Activated naive CD4-positive, alpha-beta T cell treated with anti-CD3 and anti-CD28 coated beads for 36 hours (primary cell): ENCODE results near the gene COA7. TPM values are rescaled to one million over a fixed set of nuclear protein-coding genes. Genes with fewer than 3 reads are reported as not detected.

Source experiments
- CTCF ChIA-PET: fragments of 350-600 bp; sonication (Branson Sonifier 250); formaldehyde crosslinking; loops from one replicate; lab custom pipeline; 2021; ENCODE audit warnings: antibody characterized with exemption; lab: Charles Lee
- DNase-seq: peaks from one replicate; pipeline ENCODE4 v3.0.0-alpha.2; 2020
- H3K27ac Mint-ChIP-seq: one replicate; pipeline ENCODE4 v1.8.0; 2021; ENCODE audit warnings: mild to moderate bottlenecking, mixed read lengths
- H3K27me3 Mint-ChIP-seq: one replicate; pipeline ENCODE4 v1.8.0; 2021; ENCODE audit warnings: low read depth, mixed read lengths
- H3K36me3 Mint-ChIP-seq: one replicate; pipeline ENCODE4 v1.8.0; 2021; ENCODE audit warnings: low read depth, mixed read lengths
- H3K4me1 Mint-ChIP-seq: one replicate; pipeline ENCODE4 v1.8.0; 2021; ENCODE audit warnings: low read depth, mixed read lengths
- H3K4me3 Mint-ChIP-seq: one replicate; pipeline ENCODE4 v1.8.0; 2021; ENCODE audit warnings: mild to moderate bottlenecking, moderate library complexity, mixed read lengths
- H3K9me3 Mint-ChIP-seq: one replicate; pipeline ENCODE4 v1.8.0; 2021; ENCODE audit warnings: mixed read lengths
- intact Hi-C: fragments of 100-400 bp; cut with micrococcal nuclease; formaldehyde crosslinking; loops from one replicate; pipeline ENCODE4 v1.15.1; 2023
- total RNA-seq, 2 experiments: library from RNA; stranded (reverse); gene quantifications; one replicate each; pipeline ENCODE4 v1.2.3, GENCODE V29; 2021

Gene COA7
- total RNA-seq, 2 experiments from 2014 or later: 11.4 to 11.7 TPM

- H3K4me3 Mint-ChIP-seq: no peak overlapping the region
- H3K27ac Mint-ChIP-seq: no peak overlapping the region
- intact Hi-C loops: no loop called here
- no peaks in the 10 kb centered on the region for H3K27me3 Mint-ChIP-seq
- no peak for DNase-seq
- no peaks in the 10 kb centered on the region for H3K9me3 Mint-ChIP-seq
- H3K4me1 Mint-ChIP-seq: peaks cover 12% of the 10 kb centered on the region
- peaks cover 6% of the 10 kb centered on the region for H3K36me3 Mint-ChIP-seq
- CTCF ChIA-PET: no interaction called here
Measured at GRCh38 chr1:52679048-52679447, 19.1 kb downstream of the COA7 start.

- Mint-ChIP-seq H3K4me3 (no peak overlapping the region), H3K9me3 (no peaks in the 10 kb centered on the region), H3K27ac (no peak overlapping the region), H3K4me1 (peaks cover 15% of the 10 kb centered on the region), H3K27me3 (no peaks in the 10 kb centered on the region), H3K36me3 (no peaks in the 10 kb centered on the region)
- no peak for DNase-seq
- intact Hi-C loops: no loop called here
- CTCF ChIA-PET: interaction anchor here (1.3 kb wide), 1 partner anchor 9 kb away, joined by 4 read pairs; no protein-coding TSS in a partner anchor
Measured at GRCh38 chr1:52677076-52677806, 20.9 kb downstream of the COA7 start.

GRCh38 chr1:52676249-52676903 is 21.8 kb downstream of the COA7 start:
- Mint-ChIP-seq H3K36me3 (no peaks in the 10 kb centered on the region), H3K4me3 (no peak overlapping the region), H3K4me1 (peaks cover 15% of the 10 kb centered on the region), H3K27me3 (no peaks in the 10 kb centered on the region), H3K9me3 (no peaks in the 10 kb centered on the region), H3K27ac (no peak overlapping the region)
- CTCF ChIA-PET: interaction anchor here (0.6 kb wide), 3 partner anchors 53 to 259 kb away, joined by 3 to 5 read pairs (median 4); no protein-coding TSS in a partner anchor
- no peak for DNase-seq
- intact Hi-C loops: no loop called here

GRCh38 chr1:52674497-52675384 is 23.4 kb downstream of the COA7 start:
- H3K9me3 Mint-ChIP-seq: no peaks in the 10 kb centered on the region
- H3K36me3 Mint-ChIP-seq: peaks cover 1% of the 10 kb centered on the region
- no peak overlapping the region for H3K27ac Mint-ChIP-seq
- H3K27me3 Mint-ChIP-seq: no peaks in the 10 kb centered on the region
- intact Hi-C loops: no loop called here
- H3K4me3 Mint-ChIP-seq: no peak overlapping the region
- H3K4me1 Mint-ChIP-seq: peaks cover 15% of the 10 kb centered on the region
- CTCF ChIA-PET: no interaction called here
- DNase-seq: no peak

GRCh38 chr1:52673513-52673912 is 24.6 kb downstream of the COA7 start:
- H3K9me3 Mint-ChIP-seq: no peaks in the 10 kb centered on the region
- DNase-seq: no peak
- intact Hi-C loops: no loop called here
- no peak overlapping the region for H3K27ac Mint-ChIP-seq
- H3K36me3 Mint-ChIP-seq: peaks cover 1% of the 10 kb centered on the region
- no peaks in the 10 kb centered on the region for H3K27me3 Mint-ChIP-seq
- CTCF ChIA-PET: no interaction called here
- no peak overlapping the region for H3K4me3 Mint-ChIP-seq
- peaks cover 9% of the 10 kb centered on the region for H3K4me1 Mint-ChIP-seq

GRCh38 chr1:52672946-52673345 is 25.2 kb downstream of the COA7 start:
- H3K9me3 Mint-ChIP-seq: no peaks in the 10 kb centered on the region
- CTCF ChIA-PET: no interaction called here
- peaks cover 1% of the 10 kb centered on the region for H3K36me3 Mint-ChIP-seq

GRCh38 chr1:52670604-52671003 is 27.5 kb downstream of the COA7 start:
- intact Hi-C loops: no loop called here
- H3K4me1 Mint-ChIP-seq: peaks cover 9% of the 10 kb centered on the region
- DNase-seq: no peak
- no peaks in the 10 kb centered on the region for H3K9me3 Mint-ChIP-seq
- H3K27me3 Mint-ChIP-seq: no peaks in the 10 kb centered on the region
- no peak overlapping the region for H3K27ac Mint-ChIP-seq
- peaks cover 1% of the 10 kb centered on the region for H3K36me3 Mint-ChIP-seq
- H3K4me3 Mint-ChIP-seq: no peak overlapping the region
- CTCF ChIA-PET: no interaction called here

More at GRCh38 chr1:52672946-52673345, 25.2 kb downstream of the COA7 start:
- H3K27ac Mint-ChIP-seq: no peak overlapping the region
- intact Hi-C loops: no loop called here
- no peak overlapping the region for H3K4me3 Mint-ChIP-seq
- H3K4me1 Mint-ChIP-seq: peaks cover 9% of the 10 kb centered on the region
- no peak for DNase-seq
- H3K27me3 Mint-ChIP-seq: no peaks in the 10 kb centered on the region

GRCh38 chr1:52669696-52670095 is 28.5 kb downstream of the COA7 start:
- Mint-ChIP-seq H3K27me3 (no peaks in the 10 kb centered on the region), H3K4me1 (peaks cover 6% of the 10 kb centered on the region), H3K36me3 (peaks cover 1% of the 10 kb centered on the region), H3K4me3 (no peak overlapping the region), H3K9me3 (no peaks in the 10 kb centered on the region), H3K27ac (no peak overlapping the region)
- no peak for DNase-seq
- intact Hi-C loops: no loop called here
- CTCF ChIA-PET: interaction anchor here (0.7 to 0.8 kb wide), 2 partner anchors 20 to 41 kb away, joined by 3 to 5 read pairs; no protein-coding TSS in a partner anchor

- H3K36me3 Mint-ChIP-seq: peaks cover 1% of the 10 kb centered on the region
- no peak for DNase-seq
- CTCF ChIA-PET: interaction anchor here (0.6 kb wide), 1 partner anchor 1029 kb away, joined by 5 read pairs; no protein-coding TSS in a partner anchor
- H3K4me1 Mint-ChIP-seq: peaks cover under 1% of the 10 kb centered on the region
- no peak overlapping the region for H3K4me3 Mint-ChIP-seq
- no peak overlapping the region for H3K27ac Mint-ChIP-seq
- H3K9me3 Mint-ChIP-seq: no peaks in the 10 kb centered on the region
- no peaks in the 10 kb centered on the region for H3K27me3 Mint-ChIP-seq
- intact Hi-C loops: no loop called here
Measured at GRCh38 chr1:52668711-52669110, 29.4 kb downstream of the COA7 start.

GRCh38 chr1:52667984-52668383 is 30.2 kb downstream of the COA7 start:
- Mint-ChIP-seq H3K9me3 (no peaks in the 10 kb centered on the region), H3K36me3 (peaks cover 1% of the 10 kb centered on the region), H3K27me3 (no peaks in the 10 kb centered on the region), H3K27ac (no peak overlapping the region), H3K4me1 (no peaks in the 10 kb centered on the region), H3K4me3 (no peak overlapping the region)
- intact Hi-C loops: loop anchor here (2.0 kb wide), 1 partner anchor 263 kb away; the partner anchor contains the start of genes ORC1 and PRPF38A
- DNase-seq: no peak
- CTCF ChIA-PET: interaction anchor here (0.6 to 2.8 kb wide), 3 partner anchors 18 to 1029 kb away, joined by 5 to 10 read pairs (median 6); partner anchors contain the start of genes ORC1 and PRPF38A

GRCh38 chr1:52667290-52667689 is 30.9 kb downstream of the COA7 start:
- peaks cover 1% of the 10 kb centered on the region for H3K36me3 Mint-ChIP-seq
- intact Hi-C loops: loop anchor here (2.0 kb wide), 1 partner anchor 262 kb away; the partner anchor contains the start of genes ORC1 and PRPF38A

More at GRCh38 chr1:52667290-52667689, 30.9 kb downstream of the COA7 start:
- Mint-ChIP-seq H3K27ac (no peak overlapping the region), H3K9me3 (no peaks in the 10 kb centered on the region), H3K4me3 (no peak overlapping the region), H3K4me1 (no peaks in the 10 kb centered on the region), H3K27me3 (no peaks in the 10 kb centered on the region)
- CTCF ChIA-PET: interaction anchor here (1.0 to 2.8 kb wide), 3 partner anchors 19 to 263 kb away, joined by 3 to 10 read pairs (median 6); partner anchors contain the start of genes ORC1 and PRPF38A
- no peak for DNase-seq
